GM18867 (cell line): ENCODE data around the gene RAB37.

Experiments
- ATAC-seq: cut with Tn5 transposase; IDR thresholded peaks from one replicate; pipeline ENCODE4 v1.9.1; 2021; ENCODE audit warnings: mild to moderate bottlenecking, moderate library complexity; ENCODE audit not compliant: unreplicated experiment

Gene RAB37

DNA sequence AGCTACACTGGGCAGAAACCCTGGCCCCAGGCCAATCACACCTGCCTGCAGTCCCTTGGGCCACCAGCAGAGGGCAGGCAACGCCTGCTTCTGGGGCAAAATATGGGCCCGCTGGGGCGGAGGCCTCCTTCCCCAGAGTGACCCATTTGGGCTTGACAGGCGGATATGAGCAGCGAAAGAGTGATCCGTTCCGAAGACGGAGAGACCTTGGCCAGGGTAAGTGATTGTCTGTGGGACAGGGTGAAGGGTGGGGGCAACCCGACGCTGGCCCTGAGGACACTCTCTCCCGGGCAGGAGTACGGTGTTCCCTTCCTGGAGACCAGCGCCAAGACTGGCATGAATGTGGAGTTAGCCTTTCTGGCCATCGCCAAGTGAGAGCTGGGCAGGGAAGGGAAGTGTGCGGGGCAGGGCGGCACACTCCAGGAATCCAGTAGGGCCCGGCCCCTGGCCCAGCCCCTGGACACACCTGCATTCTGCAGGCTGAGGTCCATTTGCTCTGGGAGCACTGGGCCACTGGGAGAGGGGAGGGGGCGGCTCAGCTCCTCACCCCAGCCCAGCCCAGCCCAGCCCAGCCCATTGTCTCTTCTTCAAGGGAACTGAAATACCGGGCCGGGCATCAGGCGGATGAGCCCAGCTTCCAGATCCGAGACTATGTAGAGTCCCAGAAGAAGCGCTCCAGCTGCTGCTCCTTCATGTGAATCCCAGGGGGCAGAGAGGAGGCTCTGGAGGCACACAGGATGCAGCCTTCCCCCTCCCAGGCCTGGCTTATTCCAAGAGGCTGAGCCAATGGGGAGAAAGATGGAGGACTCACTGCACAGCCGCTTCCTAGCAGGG lies 7.9 kb downstream of the RAB37 start:
- ATAC-seq, result no peak

- no peak for ATAC-seq
These were observed 8.6 kb downstream of the RAB37 start for GRCh38 chr17:74745548-74746177.

DNA sequence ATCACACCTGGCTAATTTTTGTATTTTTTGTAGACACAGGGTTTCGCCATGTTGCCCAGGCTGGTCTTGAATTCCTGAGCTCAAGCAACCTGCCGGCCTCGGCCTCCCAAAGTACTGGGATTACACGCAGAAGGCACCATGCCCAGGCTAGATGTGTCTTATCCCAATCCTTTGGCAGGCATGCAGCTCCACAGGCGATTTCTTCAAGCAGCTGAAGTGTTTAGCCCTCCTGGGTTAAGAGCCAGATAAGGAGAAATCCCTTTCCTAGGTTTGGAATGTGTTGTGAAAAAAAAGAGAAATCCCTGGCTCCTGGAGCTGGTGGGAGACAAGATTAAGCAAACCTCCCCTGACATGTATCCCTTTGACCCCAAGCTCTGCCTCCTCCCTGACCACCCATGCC lies 9.3 kb downstream of the RAB37 start:
- no peak for ATAC-seq

DNA sequence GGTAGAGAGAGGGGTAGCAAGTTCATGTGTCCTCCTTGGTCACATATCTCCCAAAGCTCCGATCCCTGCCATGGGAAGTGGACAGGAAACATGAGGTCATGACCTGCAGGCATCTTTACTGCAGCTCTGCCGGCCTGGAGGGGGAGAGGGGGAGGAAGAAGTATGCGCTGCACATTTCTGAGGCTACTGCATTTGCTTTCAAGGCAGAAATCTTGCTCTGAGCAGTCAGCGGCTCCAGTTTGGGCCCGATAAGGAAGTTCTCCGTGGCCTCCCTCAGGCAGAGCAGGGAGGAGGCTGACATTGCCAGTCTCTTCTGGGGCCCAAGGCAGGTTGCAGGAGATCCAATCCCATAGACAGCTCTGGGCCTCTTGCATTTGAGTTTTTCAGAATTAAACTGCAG lies 9.9 kb downstream of the RAB37 start:
- no peak for ATAC-seq

GRCh38 chr17:74748279-74748528 lies 11.1 kb downstream of the RAB37 start:
- ATAC-seq, result no peak

DNA sequence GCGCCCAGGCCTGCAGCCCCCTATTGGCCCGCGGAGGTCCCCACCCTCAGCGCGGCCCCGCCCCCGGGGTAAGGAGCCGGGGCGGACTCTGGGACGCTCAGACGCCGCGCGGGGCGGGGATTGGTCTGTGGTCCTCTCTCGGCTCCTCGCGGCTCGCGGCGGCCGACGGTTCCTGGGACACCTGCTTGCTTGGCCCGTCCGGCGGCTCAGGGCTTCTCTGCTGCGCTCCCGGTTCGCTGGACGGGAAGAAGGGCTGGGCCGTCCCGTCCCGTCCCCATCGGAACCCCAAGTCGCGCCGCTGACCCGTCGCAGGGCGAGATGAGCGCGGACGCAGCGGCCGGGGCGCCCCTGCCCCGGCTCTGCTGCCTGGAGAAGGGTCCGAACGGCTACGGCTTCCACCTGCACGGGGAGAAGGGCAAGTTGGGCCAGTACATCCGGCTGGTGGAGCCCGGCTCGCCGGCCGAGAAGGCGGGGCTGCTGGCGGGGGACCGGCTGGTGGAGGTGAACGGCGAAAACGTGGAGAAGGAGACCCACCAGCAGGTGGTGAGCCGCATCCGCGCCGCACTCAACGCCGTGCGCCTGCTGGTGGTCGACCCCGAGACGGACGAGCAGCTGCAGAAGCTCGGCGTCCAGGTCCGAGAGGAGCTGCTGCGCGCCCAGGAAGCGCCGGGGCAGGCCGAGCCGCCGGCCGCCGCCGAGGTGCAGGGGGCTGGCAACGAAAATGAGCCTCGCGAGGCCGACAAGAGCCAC lies 11.6 kb downstream of the RAB37 start, which contains the start of gene NHERF1:
NHERF1 (plus strand) TSS at position 100 of the 750 bp plus-strand sequence; CDS start at position 319, 219 bp downstream.
- peak; percentile 90 for ATAC-seq

GRCh38 chr17:74749279-74750038 lies 12.4 kb downstream of the RAB37 start:
- ATAC-seq, result peak; percentile 2

DNA sequence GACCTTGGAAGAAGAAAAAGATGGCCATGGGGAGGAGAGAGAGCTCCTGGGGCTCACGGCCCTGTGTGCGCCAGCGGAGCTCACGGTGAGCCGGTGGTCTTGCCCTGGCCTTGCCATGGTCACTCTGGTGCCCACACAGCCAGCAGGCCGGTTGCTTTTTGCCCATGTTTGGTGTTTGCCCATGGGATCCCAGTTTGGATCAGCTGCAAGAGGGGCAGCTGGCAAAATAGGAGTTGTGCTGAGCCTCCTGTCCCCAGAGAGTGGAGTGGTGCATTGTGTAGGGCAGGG lies 12.9 kb downstream of the RAB37 start:
- ATAC-seq, result no peak

DNA sequence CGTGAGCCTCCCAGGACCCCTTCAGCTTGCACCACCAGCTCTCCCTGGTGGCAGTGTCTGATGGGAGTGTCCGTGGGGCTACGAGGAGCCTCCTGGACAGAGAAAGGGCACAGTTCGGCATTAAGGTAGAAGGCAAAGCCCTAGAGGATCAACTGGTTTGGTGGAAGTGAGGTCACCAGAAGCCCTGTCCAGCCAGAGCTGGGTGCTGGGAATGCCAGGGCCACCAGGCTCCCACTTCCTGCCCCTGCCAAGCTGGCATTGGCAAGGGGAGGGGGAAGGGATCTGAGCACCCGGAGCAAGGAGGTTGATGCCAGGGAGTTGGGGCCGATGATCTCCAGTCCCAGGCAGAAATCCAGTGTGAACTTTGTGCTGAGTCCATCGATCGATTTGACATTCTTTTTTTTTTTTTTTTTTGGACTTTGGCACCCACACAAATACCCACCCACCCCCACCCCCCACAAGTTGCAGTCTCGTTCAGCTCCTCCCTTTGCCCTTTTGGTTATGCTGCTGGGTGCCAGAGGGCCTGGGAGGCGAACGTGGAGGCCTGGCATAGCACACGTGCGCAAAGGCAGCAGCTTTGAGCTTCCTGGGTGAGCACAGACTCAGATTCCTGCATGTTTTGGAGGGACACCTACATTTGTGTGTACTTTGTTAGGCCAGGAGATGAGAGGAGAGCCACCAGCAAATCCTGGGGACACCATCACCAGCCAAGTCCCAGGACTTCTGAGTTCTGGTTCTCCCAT lies 13.4 kb downstream of the RAB37 start:
- ATAC-seq, result no peak

- ATAC-seq, result no peak
These were observed 15.4 kb downstream of the RAB37 start for GRCh38 chr17:74752415-74752814.

DNA sequence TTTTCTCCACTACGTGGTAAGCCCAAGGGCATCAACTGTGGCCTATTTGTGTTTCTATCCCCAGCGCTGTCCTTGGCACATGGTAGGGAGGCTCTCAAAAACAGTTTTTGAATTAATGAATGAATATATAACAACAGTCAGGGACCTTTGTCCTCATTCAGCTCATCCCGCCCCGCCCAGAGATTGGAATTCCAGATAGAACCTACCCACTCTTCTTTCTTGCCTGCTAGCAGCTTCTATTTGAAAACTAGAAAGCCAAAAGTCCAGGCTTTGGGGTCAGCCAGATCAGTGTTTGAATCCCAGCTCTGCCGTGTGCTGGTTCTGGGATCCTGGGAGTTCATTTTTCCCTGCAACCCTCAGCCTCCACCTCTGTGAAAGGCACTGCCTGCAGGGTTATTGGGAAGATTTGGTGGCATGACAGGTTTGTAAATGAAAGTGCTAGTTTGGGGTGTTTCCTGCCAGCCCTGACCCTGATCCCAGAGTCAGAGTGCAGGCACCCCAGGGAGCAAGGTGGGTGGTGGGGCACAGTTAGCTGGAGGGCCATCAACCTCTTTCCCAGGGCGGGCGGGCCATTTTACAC lies 15.9 kb downstream of the RAB37 start:
- no peak for ATAC-seq

DNA sequence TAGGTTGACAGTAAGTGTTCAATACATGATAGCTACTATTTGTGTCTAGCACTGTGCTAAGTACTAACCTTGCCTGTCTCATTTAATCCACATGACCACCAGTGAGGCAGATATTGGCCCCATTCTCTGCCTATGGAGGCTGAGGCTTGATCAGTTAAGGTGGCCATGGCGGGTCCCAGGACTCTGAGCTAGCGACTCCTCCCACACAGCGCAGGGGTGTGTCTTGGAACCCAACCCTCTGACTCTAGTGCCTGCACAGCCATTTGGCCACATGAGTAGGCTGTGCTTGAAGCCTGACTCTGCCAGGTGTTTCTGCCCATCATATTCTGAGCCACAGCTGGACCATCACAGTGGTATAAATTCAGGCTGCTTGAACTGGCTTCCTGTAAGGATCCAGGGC lies 17.8 kb downstream of the RAB37 start:
- no peak for ATAC-seq

DNA sequence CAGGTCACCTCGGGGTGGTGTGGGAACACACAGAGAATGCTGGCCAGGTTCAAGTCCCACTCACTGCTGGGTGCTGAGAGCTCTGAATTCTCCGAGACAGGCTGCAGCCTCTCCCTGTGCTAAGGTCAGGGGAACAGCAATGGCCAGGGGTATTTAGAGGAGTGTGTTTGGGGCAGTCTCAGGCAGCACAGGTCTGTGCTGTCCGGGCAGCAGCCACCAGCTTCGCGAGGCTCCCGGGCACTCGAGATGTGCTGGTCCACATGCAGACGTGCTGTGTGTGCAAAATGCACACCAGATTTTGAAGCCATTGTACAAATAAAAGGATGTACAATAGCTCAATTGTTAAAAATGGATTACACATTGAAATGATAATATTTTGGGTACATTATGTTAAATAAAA lies 18.5 kb downstream of the RAB37 start:
- no peak for ATAC-seq

DNA sequence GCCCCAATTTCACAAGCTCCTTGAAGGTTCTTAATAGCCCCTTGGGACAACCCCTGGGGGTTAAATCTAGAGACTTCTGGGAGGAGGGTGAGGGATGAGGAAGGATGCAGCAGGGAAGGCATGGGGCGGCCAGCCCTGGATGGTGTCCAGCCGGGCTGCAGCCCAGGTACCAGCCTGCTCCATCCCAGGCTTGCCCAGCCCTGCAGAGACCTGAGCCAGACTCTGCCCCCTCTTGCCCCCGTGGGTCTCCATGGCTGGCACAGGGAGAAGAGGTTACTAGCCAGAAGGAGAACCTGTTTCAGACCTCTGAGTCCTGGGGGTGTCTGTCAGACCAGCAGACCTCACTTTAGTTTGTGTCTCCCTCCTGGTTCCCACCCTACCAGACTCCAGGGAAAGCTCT lies 19.8 kb downstream of the RAB37 start:
- ATAC-seq, result no peak

DNA sequence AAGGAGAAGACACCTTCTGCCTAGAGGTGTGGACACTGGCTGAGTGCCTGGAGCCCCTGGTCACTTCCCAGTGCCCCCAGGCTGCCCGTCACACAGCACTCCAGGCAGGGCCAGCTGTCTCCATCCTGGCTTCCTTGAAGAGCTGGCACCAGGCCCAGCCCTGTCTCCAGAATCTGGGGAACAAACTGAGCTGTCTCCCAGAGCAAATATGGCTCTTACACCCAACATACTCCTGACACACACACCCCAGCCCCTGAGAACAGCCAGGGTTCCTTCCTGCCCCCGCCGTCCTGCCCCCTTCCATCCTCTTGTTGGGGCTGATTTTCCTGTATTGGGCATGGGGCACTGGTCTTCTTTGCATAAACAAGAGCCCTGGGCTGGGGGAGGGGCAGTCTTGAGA lies 20.4 kb downstream of the RAB37 start:
- no peak for ATAC-seq

- ATAC-seq, result no peak
These were observed 21.1 kb downstream of the RAB37 start for GRCh38 chr17:74757931-74758847.

DNA sequence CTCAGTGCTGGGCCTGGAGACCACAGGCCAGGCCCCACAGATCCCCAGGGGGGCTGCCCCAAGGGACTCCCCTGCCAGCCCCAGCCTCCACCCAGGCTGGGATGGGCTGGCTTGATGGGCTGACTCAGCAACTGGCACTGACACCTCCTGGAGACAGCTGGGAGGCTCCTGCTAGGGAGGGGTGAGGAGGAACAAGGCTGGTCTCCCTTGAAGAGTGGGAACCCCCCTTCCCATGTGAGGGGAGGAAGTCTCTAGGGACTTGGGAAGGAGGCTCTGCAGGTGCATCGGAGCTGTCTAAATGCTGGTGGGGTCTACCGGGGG lies 21.8 kb downstream of the RAB37 start:
- ATAC-seq, result no peak

DNA sequence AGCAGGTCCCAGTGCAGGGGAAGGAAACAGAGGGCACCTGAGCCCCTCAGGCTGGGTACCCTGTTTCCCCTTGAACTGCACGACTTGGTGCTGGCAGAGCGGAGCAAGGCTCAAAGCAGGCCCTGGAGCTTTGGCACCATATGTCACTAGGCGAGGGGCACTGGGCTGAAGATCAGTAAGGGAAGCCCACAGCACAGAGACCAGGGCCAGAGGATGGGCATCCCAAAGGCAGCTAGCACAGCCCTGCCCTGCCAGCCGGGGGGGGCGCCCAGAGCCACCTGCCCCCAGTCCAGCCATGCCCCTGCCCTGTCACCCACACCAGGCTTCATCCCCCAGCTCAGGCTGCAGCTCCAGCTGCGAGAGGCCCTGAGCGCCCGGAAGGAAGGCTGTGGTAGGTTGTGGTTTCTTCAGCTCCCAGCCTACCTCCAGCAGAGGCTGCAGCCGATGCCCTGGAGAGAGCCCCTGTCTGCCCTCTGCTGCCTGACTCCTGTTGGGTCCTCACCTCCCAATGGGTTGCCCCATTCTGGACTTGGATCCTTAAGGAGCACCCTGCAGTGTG lies 22.3 kb downstream of the RAB37 start:
- peak; percentile 65 for ATAC-seq

- no peak for ATAC-seq
These were observed 22.9 kb downstream of the RAB37 start for GRCh38 chr17:74759941-74760340.
